NCI-H748 (cell line): Measurements from ENCODE around the gene MAD1L1.

ENCODE experiments used
- DNase-seq: peaks from one replicate; lab custom pipeline; 2025; ENCODE audit not compliant: unreplicated experiment; lab: John Stamatoyannopoulos, UW

Gene MAD1L1

DNA sequence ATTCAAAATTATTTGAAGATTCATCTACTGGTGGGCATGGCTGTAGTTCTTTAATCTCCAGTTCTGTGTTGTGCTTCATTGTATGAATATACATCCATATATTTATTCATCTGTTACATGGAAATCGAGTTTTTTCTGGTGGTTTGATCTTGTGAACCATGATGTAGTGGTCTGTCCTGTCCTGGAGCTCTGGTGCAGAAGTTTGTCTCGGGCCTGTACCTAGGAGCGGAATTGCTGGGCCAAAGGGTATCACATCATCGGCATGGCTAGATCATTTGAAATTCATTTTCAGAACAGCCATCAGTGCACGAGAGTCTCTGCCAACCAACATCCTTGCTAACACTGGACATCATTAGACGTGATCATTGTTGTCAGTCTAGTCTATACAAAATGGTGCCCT, 455.6 kb downstream of the MAD1L1 start:
- no peak for DNase-seq

DNA sequence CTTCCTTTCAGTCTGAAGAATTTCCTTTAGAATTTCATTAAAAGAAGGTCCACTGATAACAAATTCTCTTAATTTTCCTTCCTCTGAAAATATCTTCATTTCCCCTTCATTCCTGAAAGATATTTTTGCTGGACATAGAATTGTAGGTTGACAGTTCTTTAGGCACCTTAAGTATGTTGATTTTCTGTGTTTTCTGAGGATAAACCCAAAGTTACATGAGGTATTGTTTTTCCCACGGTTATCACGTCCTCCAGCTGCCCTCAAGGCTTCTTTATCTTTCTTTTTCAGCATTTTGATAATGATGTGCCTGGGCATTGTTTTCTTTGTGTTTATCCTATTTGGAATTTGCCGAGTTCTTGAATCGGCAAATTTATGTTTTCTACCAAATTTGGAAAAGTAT, 457.4 kb downstream of the MAD1L1 start:
- DNase-seq, result no peak

DNA sequence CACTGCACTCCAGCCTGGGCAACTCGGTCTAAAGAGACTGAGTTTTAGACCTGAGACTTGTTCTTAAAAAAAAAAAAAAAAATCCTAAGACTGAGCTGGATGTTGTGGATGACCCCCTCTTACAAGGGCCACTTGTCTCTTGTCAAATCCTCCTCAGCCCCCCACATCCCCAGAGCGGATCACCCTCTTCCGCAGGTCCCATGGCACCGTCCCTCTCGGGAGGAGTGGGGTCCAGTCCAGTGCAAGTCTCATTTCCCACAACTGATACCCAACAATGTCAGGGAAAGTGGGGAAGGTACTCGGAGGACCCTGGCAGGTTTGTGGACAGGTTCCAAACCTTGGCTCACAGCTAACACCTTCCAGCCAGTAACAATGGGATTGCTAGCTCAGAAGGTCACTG, 462.4 kb downstream of the MAD1L1 start:
- DNase-seq, result no peak

DNA sequence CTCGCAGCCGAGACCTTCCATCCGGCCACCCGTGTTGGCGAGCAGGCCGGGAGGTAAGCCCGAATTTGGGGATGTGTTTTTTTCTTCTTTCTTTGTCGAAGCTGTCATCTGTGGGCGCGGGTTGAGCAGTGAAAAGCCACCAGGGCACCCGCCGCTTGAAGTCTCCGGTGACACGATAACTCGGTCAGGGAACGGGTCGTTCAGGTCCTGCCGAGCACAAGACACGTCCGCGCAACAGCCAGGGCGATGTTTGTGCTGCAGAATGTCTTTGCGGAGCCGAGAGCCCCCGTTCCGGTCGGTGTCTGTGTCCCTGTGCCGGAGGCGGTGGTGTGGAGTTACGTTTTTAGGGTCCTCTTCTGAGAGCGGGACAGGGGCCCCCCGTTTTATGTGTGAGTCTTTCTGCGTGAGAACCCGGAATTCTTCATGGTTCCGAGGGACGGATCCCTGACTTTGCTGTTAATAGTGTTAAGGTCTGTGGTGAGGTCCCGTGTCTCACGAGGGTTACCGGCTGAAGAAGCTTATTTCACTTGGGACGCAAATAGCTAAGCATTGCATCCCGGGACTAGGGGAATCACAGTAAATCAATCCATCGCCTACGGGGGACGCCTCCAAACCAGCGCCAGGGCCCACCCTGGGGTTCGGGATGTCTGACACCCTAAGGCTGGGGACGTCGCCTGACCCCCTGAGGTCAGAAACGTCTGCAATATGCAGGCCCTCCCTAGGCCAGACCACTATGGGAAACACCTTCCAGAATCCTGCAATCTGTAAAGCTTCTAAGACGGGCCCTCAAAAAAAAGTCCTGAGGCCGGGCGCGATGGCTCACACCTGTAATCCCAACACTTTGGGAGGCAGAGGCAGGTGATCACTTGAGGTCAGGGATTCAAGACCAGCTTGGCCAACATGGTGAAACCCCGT, 463.2 kb downstream of the MAD1L1 start:
- no peak for DNase-seq

DNA sequence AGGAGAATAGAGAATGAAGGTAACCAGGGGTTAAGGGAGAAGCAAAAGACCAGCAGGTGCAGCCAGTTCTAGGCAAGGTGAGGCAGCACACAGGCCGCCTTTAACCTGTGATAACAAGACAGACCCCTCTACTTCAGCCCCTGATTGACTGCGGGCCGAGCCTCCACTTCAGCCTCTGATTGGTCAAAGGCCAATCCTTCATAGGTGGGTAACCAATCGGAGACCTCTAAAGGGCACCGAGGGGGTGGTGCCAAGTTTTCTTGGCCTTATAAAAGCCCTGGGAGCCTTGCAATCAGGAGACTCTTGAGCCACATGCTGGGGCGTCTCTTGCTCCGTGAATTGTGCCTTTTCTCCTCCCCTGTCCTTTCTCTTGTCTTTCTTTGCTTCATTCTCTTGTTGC, 463.9 kb downstream of the MAD1L1 start:
- peak; percentile 9 for DNase-seq

DNA sequence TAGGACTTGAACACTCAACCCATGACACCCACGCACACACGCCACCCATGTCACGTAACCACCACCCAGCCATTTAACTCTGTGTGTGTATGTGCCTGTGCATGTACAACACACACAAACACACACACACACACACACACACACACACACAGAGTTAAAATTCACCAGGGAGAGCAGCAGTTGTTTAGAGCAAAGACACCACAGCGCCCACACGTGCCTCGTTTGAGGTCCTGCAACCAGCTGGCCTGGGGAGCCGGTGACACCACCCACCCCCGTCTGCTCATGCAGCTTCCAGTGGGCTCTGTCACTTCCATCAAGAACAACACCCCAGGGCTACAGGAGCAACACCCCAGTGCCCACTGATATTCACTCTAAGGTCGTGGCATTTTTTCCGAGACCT, 465.2 kb downstream of the MAD1L1 start:
- DNase-seq, result peak; percentile 22
